Stimulated activated CD4-positive, alpha-beta T cell treated with anti-CD3 and anti-CD28 coated beads, Interleukin-4, amount 100 ng/mL, for 1 hour (primary cell): ENCODE data around the gene C11orf21.

Experiments used
- DNase-seq: peaks from one replicate; pipeline ENCODE4 v3.0.0-alpha.2; 2020

The C11orf21 gene

GRCh38 chr11:2320568-2321310 is 19.0 kb upstream of the C11orf21 start:
- DNase-seq: no peak

DNA sequence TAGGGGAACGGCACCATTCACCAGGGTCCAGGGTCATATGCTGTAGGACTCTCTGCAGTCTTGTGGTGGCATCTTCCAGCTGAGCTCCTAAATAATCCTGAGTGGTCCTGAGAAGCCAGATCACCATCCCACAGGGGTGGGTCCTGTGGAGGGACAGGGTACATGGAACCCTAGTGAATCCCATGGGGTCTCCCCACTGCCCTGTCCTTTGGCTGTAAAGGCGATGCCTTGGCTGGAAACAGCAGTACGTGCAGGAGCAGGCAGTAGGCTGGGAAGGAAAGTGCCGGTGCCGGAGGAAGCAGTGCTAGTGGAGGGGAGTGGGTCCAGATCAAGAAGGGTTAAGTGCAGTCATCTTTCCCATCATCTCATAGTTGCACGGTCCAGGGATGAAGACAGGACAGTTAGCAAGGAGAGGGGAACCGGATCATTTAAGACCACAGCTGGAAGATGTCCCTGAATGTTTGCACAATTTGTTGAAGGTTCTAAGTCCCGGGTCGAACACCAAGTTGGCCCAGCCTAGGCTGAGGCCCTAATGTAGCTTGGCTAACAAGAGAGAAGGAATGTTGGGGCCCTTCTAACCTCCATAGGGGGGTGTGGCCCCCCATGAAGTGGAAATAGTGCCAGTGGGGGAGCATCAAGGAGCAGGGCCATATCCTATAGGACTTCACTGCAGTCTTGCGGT is 18.2 kb upstream of the C11orf21 start:
- DNase-seq: no peak

DNA sequence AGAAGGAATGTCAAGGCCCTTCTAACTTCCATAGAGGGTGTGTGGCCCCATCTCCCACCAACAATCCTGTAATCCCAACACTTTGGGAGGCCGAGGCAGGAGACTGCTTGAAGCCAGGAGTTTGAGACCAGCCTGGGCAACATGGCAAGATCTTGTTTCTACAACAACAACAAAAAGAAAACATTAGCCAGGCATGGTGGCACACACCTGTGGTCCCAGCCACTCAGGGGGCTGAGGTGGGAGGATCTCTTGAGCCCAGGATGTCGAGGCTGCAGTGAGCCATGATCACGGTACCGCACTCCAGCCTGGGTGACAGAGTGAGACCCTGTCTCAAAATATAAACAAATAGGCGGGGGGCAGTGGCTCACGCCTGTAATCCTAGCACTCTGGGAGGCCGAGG is 17.0 kb upstream of the C11orf21 start:
- no peak for DNase-seq

GRCh38 chr11:2318123-2318522 is 16.4 kb upstream of the C11orf21 start:
- no peak for DNase-seq

GRCh38 chr11:2317354-2318050 is 15.8 kb upstream of the C11orf21 start:
- DNase-seq: no peak

GRCh38 chr11:2316963-2317244 is 15.2 kb upstream of the C11orf21 start:
- no peak for DNase-seq

GRCh38 chr11:2316169-2316962 is 14.6 kb upstream of the C11orf21 start:
- no peak for DNase-seq

DNA sequence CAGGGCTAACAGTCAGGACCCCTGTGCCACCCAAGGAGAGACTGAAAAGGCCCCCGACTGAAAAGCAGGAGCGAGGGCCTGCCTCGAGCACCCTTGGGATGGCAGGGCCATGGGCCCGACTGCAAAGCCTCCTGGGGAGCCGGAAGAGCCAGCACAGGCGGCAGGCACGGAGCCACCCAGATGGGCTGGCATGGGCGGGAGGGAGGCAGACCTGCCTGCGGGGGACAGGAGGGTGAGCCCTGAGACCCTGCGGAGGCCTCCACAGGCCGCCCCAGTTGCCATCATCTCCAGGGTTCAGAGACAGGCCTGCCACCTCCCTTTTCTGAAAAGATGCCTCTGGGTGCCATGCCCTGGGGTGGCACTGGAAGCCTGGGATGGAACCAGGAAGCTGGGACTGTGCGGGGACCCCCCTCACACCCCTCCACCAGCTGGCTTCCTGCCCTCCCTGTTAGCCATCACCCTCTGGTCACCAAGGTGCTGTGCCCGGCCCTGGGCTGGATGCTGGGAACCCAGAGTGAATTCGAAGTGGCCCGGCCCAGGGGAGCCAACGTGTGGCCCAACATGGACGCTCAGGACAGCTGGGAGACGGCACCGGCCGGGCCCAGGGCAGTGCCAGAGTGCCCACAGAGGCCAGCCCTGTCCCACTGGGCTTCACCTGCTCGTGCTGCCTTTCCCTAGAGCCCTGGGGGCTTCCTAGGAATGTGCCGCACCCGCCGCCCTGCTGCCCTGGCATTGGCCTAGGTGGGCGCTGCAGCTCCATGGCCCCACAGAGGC is 13.9 kb upstream of the C11orf21 start:
- no peak for DNase-seq

DNA sequence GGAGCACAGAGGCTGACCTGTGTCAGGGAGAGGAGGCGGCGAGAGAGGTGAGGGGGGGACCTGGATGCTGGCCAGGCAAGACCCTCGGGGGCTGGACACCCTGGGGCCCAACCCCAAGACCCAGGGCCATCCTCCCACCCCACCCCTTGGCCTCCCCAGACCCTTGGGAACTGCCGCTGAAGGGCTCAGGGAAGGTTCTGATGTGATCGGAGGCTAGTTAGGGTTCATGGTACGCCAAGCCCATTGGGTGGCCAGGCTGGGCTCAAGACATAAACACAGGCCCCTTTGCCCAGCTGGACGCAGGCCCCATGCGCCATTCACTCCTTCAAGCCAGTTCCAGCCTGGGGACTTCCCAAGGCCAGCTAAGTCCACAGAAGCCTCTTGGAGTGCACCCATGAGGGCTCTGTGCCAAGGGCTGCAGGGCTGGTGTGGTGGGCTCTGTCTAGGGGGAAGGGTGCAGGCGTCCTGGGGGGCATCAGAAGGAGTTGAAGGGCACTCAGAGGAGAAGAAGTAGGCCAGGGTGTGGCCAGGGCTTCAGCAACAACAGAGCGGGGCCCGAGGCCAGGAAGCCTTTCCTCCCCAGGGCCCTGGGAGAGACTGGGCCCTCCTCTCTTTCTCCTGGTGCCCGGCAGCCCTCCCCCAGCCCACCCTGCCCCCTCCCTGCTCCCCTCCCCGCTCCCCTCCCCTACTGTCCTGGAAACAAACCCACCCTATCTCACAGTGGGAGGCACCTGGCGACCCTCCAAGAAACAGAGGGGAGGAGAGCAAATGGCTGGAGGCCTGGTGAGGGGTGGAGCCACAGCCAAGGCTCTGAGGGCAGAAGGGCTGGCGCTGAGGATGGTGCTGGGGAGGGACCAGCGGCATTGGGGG is 13.0 kb upstream of the C11orf21 start:
- DNase-seq: no peak

- no peak for DNase-seq
Measured at GRCh38 chr11:2314136-2314524, 12.4 kb upstream of the C11orf21 start.

DNA sequence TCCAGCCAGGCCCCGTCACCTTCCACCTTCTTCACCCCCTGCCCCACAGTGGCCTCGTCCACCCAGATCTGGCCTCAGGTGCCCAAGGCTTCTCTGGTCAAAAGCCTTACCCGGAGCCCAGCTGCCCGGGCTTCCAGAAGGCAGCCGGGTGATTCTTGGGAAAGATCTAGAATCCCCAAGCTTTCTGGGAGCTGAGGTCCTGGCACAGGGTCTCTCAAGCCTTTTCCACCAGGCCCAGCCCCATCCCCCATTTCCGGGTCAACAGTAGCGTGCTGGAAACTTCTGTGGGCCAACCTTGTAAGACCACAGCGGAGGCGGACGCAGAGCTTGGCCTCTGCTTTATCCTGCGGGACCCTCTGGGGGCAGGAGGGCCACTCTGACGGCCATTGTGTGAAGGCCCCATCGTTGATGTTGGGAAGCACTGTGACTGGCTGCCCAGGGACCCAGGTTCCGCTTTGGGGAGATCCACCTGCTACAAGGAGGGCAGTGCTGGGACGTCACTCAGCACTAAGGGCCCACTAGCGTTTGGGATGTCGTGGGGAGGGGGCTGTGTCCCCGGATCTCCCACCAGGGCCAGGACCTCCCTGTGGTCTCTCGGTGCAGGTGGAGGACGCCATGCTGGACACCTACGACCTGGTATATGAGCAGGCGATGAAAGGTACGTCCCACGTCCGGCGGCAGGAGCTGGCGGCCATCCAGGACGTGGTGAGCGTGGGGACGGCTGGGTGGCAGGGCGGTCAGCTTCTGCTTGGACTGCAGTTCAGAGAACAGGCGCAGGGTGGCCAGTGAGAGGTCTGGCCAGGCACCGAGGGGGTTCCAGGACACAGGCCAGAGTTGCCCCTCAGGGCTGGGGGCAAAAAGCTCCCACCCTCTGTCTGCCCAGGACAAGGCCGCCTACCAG is 11.6 kb upstream of the C11orf21 start:
- DNase-seq: no peak

- DNase-seq: no peak
Measured at GRCh38 chr11:2312232-2313042, 10.7 kb upstream of the C11orf21 start.

DNA sequence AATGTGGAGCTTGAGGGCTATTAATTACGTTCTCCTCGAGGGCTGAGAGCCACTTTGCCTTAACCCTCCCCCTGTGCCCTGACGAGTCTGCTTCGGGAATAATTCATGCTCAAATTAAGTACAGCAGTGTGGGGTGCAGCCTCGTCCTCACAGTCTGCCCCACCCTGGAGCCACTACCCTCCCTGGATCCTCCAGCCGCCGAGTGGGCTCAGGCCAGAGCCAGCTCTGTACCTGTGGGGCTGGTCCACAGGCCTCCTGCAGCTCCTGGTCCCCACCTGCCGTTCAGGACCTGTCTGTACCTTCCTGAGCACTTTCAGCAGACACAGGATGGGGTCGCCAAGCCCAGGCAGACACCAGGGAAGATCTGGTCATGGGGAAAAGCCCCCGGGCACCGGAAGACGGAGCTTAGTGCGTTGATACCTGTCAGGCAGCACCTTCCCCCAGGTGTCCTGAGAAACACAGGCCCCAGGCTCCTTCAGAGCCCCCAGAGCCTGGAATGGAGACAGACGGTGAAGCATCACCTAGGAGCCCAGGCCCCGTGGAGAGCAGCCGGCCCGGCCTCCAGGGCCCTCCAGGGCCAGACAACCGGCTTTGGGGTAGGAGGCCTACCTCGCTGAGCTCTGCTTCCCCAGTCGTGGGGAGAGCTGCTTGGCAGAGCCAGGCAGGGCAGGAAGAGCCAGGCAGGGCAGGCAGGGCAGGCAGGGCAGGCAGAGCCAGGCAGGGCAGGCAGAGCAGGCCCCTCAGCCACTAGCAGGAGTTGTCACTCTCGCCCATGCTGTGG is 9.8 kb upstream of the C11orf21 start:
- no peak for DNase-seq

GRCh38 chr11:2310786-2311352 is 9.2 kb upstream of the C11orf21 start:
- DNase-seq: no peak

- DNase-seq: no peak
Measured at GRCh38 chr11:2310073-2310785, 8.5 kb upstream of the C11orf21 start.

GRCh38 chr11:2309251-2310072 is 7.7 kb upstream of the C11orf21 start:
- DNase-seq: no peak

GRCh38 chr11:2308713-2309112 is 7.0 kb upstream of the C11orf21 start:
- DNase-seq: no peak
